K562 (cell line): ENCODE results near the gene COL7A1. TPM values are rescaled to one million over a fixed set of nuclear protein-coding genes. Genes with fewer than 3 reads are reported as not detected.

ENCODE experiments used
- CEBPG ChIP-seq, 3 experiments: fragments of 200-800 bp in 1 of 3; sonication (Bioruptor generic) in 1 of 3; sonication (generic) in 1 of 3; formaldehyde crosslinking in 1 of 3; IDR thresholded peaks in 2 of 3; conservative IDR thresholded peaks in 1 of 3; 2 replicates each; pipeline versions ENCODE4 v1.6.1 to v1.8.0; 2016 to 2022; ENCODE audit warnings: missing compliant biosample characterization in 2 of 3, missing genetic modification characterization in 2 of 3, mild to moderate bottlenecking in 1 of 3, missing genetic modification reagents in 1 of 3
- CHCHD3 ChIP-seq: fragments of 250-450 bp; sonication (Bioruptor Pico); IDR thresholded peaks from 2 replicates; pipeline ENCODE4 v2.1.2; 2022; ENCODE audit warnings: mild to moderate bottlenecking
- CSDE1 ChIP-seq, 2 experiments: fragments of 450-650 bp; IDR thresholded peaks; 2 replicates each; pipeline ENCODE4 v1.6.1; 2016; ENCODE audit warnings: mild to moderate bottlenecking in 1 of 2
- FOXK1 ChIP-seq: sonication (generic); formaldehyde crosslinking; IDR thresholded peaks from 2 replicates; pipeline ENCODE4 v1.8.0; 2022; ENCODE audit warnings: missing genetic modification reagents, mild to moderate bottlenecking, borderline replicate concordance
- HMG20B ChIP-seq: fragments of 250-450 bp; sonication (Bioruptor Pico); IDR thresholded peaks from 2 replicates; pipeline ENCODE4 v1.5.0; 2021; ENCODE audit warnings: mild to moderate bottlenecking
- HMGN3 ChIP-seq: IDR thresholded peaks from 2 replicates; pipeline ENCODE4 v1.6.1; 2011; ENCODE audit warnings: borderline replicate concordance, low read depth, mild to moderate bottlenecking, mixed read lengths, low read length; ENCODE audit not compliant: insufficient read length; ENCODE audit errors: extremely low read depth
- KDM5B ChIP-seq: fragments of 200-600 bp; sonication (generic); IDR thresholded peaks from 2 replicates; pipeline ENCODE4 v1.6.1; 2012; ENCODE audit warnings: low read depth, mild to moderate bottlenecking, moderate library complexity, low read length, control low read depth, inconsistent platforms; ENCODE audit not compliant: insufficient replicate concordance
- KHSRP ChIP-seq: fragments of 450-650 bp; IDR thresholded peaks from 2 replicates; pipeline ENCODE4 v1.6.1; 2017
- MYC ChIP-seq, 2 experiments: fragments of 250-450 bp in 1 of 2; sonication (Bioruptor Pico) in 1 of 2; IDR thresholded peaks; 2 replicates each; pipeline versions ENCODE4 v1.5.1 to v1.6.1; 2012 to 2021; ENCODE audit warnings: low read depth in 2 of 2, borderline replicate concordance in 1 of 2, improper control_type of control experiment in 1 of 2, low read length in 1 of 2, mild to moderate bottlenecking in 1 of 2, moderate library complexity in 1 of 2
- POLR2G ChIP-seq: fragments of 200-400 bp; formaldehyde crosslinking; IDR thresholded peaks from 2 replicates; pipeline ENCODE4 v1.6.1; 2017; ENCODE audit warnings: low read depth, mild to moderate bottlenecking, antibody characterized with exemption, low read length, moderate library complexity
- SAFB ChIP-seq: fragments of 200-400 bp; formaldehyde crosslinking; IDR thresholded peaks from 2 replicates; pipeline ENCODE4 v1.6.1; 2017; ENCODE audit warnings: low read depth, low read length, borderline replicate concordance
- ZNF384 ChIP-seq: IDR thresholded peaks from 2 replicates; pipeline ENCODE4 v1.6.1; 2012; ENCODE audit warnings: low read depth, low read length, improper control_type of control experiment
- polyA plus RNA-seq, 8 experiments: library from polyadenylated mRNA; depleted of rRNA in 4 of 8; stranded (reverse) in 5 of 8; unstranded in 3 of 8; fragments of >200 nt; fragmentation: Nextera tagmentation in 2 of 8; fragmentation: Illumina TruSeq in 1 of 8; extraction: Ambion mirVana in 2 of 8; extraction: Trizol in 1 of 8; gene quantifications; 2 replicates each; pipeline versions ENCODE4 v1.2.1 to v1.2.3, GENCODE V29; 2011 to 2014; ENCODE audit warnings: inconsistent platforms in 1 of 8, missing spikeins in 1 of 8
- total RNA-seq, 7 experiments: library from RNA; depleted of rRNA in 6 of 7; stranded (reverse); fragments of >200 nt in 6 of 7; fragmentation: Illumina TruSeq in 2 of 7; extraction: Trizol in 2 of 7; gene quantifications; 2 replicates each; pipeline versions ENCODE4 v1.2.1 to v1.2.3, GENCODE V29; 2011 to 2021; ENCODE audit warnings: low replicate concordance in 1 of 7
- TF ChIP-seq, protein P1 (sequence below): sonication (generic); formaldehyde crosslinking; IDR thresholded peaks from 2 replicates; pipeline ENCODE4 v1.9.0; 2022; ENCODE audit warnings: mild to moderate bottlenecking, missing genetic modification reagents
- TF ChIP-seq, protein P2 (sequence below): fragments of 450-650 bp; IDR thresholded peaks from 2 replicates; pipeline ENCODE4 v1.6.1; 2016; ENCODE audit warnings: low read depth
- TF ChIP-seq, protein P3 (sequence below): sonication (generic); formaldehyde crosslinking; IDR thresholded peaks from 2 replicates; pipeline ENCODE4 v1.8.0; 2022; ENCODE audit warnings: missing genetic modification reagents, mild to moderate bottlenecking, moderate library complexity, borderline replicate concordance

The COL7A1 gene
- total and polyA plus RNA-seq, 9 of the 15 experiments (the other 6 are each of a cell fraction or from before 2014, with no cell fraction given) = 0.09 to 0.66 (median 0.35) TPM; not detected in 3

DNA sequence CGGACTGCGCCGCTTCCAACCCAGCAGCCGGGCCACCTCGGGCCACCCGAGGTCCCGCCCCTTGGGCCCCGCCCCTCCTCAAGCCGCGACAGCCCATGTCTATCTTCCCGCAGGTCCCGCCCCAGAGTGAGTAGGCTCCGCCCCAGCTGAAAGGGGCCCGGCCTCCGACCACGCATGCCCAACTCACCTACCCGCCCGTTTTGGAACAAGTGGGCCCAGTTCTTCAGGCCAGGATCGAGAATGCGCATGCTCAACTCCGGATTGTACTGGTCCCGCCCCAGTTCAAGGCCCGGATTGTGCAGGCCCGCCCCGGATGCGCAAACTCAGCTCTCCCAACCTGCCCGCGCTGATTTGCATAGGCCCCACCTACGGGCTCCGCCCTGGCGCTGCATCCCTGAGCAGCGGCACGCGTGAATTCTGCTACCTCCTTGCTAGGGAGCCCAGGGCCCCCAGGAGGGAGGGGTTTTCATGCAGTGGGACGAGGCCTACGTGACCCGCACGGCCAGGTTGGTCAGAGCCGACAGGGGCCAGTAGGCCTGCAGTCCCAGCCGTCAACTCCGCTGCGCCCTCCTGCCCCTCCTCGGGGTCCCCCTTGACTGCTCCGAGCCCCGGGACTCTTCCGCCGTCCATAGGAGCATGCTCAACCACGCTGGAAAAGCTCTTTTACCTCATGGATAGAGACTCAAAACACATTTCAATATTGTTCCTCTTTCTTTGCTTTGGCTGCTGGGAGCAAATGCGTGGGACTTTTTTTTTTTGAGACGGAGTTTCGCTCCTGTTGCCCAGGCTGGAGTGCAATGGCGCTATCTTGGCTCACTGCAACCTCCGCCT is 38.1 kb downstream of the COL7A1 start, which contains the start of gene PFKFB4 (continued):
- TF ChIP-seq, protein P1, sequence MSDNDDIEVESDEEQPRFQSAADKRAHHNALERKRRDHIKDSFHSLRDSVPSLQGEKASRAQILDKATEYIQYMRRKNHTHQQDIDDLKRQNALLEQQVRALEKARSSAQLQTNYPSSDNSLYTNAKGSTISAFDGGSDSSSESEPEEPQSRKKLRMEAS (CRISPR knock-in tag) = peak; percentile 99
- TF ChIP-seq HMG20B (CRISPR knock-in tag) (no peak), SAFB (peak; percentile 39; the same call in 1 of the 2 replicates), KHSRP (no peak), POLR2G (peak; percentile 73), HMGN3 (peak; percentile 58), KDM5B (peak; percentile 46), CSDE1 (IDR thresholded peaks at IDR 0.05) (no peak), CHCHD3 (no peak), CEBPG (CRISPR knock-in tag; IDR thresholded peaks at IDR 0.05) (no peak), CEBPG (tag; conservative IDR thresholded peaks at IDR 0.05 in 1 of 2, IDR thresholded peaks at IDR 0.05 in 1 of 2) (no peak), MYC (IDR thresholded peaks at IDR 0.05; ENCODE audit: low read depth, low read length) (peak; percentile 3; the same call in 1 of the 2 replicates), MYC (CRISPR knock-in tag; IDR thresholded peaks at IDR 0.05; ENCODE audit: borderline replicate concordance, low read depth) (no peak), ZNF384 (0 out of 2 replicates have a peak, but pooled peaks have one; percentile 11), FOXK1 (CRISPR knock-in tag) (0 out of 2 replicates have a peak, but pooled peaks have one; percentile 27)
- TF ChIP-seq, protein P2, sequence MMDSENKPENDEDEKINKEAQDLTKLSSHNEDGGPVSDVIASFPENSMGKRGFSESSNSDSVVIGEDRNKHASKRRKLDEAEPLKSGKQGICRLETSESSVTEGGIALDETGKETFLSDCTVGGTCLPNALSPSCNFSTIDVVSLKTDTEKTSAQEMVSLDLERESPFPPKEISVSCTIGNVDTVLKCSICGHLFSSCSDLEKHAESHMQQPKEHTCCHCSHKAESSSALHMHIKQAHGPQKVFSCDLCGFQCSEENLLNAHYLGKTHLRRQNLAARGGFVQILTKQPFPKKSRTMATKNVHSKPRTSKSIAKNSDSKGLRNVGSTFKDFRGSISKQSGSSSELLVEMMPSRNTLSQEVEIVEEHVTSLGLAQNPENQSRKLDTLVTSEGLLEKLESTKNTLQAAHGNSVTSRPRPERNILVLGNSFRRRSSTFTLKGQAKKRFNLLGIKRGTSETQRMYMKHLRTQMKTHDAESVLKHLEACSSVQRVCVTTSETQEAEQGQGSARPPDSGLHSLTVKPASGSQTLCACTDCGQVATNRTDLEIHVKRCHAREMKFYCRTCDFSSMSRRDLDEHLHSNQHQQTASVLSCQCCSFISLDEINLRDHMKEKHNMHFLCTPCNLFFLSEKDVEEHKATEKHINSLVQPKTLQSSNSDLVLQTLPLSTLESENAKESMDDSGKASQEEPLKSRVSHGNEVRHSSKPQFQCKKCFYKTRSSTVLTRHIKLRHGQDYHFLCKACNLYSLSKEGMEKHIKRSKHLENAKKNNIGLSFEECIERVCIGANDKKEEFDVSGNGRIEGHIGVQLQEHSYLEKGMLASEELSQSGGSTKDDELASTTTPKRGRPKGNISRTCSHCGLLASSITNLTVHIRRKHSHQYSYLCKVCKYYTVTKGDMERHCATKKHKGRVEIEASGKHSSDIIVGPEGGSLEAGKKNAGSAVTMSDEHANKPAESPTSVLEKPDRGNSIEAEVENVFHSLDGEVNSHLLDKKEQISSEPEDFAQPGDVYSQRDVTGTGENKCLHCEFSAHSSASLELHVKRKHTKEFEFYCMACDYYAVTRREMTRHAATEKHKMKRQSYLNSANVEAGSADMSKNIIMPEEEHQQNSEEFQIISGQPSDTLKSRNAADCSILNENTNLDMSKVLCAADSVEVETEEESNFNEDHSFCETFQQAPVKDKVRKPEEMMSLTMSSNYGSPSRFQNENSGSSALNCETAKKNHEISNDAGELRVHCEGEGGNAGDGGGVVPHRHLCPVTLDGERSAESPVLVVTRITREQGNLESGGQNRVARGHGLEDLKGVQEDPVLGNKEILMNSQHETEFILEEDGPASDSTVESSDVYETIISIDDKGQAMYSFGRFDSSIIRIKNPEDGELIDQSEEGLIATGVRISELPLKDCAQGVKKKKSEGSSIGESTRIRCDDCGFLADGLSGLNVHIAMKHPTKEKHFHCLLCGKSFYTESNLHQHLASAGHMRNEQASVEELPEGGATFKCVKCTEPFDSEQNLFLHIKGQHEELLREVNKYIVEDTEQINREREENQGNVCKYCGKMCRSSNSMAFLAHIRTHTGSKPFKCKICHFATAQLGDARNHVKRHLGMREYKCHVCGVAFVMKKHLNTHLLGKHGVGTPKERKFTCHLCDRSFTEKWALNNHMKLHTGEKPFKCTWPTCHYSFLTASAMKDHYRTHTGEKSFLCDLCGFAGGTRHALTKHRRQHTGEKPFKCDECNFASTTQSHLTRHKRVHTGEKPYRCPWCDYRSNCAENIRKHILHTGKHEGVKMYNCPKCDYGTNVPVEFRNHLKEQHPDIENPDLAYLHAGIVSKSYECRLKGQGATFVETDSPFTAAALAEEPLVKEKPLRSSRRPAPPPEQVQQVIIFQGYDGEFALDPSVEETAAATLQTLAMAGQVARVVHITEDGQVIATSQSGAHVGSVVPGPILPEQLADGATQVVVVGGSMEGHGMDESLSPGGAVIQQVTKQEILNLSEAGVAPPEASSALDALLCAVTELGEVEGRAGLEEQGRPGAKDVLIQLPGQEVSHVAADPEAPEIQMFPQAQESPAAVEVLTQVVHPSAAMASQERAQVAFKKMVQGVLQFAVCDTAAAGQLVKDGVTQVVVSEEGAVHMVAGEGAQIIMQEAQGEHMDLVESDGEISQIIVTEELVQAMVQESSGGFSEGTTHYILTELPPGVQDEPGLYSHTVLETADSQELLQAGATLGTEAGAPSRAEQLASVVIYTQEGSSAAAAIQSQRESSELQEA = no peak
- TF ChIP-seq, protein P3, sequence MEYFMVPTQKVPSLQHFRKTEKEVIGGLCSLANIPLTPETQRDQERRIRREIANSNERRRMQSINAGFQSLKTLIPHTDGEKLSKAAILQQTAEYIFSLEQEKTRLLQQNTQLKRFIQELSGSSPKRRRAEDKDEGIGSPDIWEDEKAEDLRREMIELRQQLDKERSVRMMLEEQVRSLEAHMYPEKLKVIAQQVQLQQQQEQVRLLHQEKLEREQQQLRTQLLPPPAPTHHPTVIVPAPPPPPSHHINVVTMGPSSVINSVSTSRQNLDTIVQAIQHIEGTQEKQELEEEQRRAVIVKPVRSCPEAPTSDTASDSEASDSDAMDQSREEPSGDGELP (CRISPR knock-in tag) = peak; percentile 69; the same call in 1 of the 2 replicates
